SW480 (cell line): ENCODE data around the gene MAN1A2.
"Not testable (repeated sequence)": the region's sequence is repeated elsewhere in the genome, so short reads cannot be mapped to it uniquely, and the experiment has no call there.

ENCODE experiments used
- DNase-seq: peaks from one replicate; pipeline ENCODE4 v3.0.0-alpha.2; 2016; ENCODE audit warnings: low spot score

Gene MAN1A2

DNA sequence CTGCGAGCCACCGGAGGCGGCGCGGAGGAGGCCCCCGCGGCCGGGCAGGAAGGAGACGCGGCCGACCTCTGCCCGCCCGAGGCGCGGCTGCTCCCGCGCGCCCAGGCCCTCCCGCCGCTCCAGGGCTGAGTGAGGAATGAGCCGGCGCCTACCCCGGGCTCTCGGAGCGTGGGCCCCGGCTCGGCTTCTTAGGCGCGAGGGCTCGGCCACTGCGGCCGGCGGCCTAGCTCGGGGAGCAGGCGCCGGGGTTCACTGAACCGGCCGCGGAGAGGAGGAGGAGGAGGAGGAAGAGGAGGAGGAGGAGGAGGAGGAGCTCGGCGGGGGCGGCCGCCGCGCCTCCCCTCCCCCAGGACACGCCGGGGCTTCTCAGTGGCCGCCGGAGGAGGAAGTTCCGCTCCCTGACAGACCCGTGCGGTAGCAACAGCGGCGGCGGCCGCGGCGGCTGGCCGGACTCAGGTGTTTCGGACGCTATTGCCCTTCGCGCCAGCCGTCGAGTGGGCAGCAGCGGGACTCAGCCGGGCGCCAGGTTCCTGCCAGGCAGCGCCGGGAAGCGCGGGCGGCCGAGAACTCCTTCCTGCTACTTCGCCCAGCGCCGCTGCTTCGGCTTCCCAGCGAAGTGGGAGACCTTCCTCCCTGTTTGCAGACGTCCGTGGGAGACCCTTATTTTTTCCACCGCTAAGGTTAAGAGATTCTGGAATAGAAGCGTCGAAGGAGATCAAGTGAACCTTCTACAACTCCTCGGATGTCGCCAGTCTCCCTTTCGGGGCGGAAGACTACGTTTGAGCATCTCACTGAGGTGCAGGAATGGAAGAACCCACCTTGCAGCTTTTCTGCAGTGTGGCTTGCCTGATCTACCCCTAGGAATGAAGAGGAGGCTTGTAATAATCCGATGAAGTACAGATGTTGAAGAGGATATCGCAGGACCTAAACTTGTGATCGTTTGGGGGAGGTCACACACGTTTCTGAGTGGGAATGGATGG is at the start of gene MAN1A2:
Gene MAN1A2, plus strand, starts transcription at position 404 of the 980 bp plus-strand sequence. CDS start 735 bp downstream, outside the sequence.
- DNase-seq = peak; percentile 83

DNA sequence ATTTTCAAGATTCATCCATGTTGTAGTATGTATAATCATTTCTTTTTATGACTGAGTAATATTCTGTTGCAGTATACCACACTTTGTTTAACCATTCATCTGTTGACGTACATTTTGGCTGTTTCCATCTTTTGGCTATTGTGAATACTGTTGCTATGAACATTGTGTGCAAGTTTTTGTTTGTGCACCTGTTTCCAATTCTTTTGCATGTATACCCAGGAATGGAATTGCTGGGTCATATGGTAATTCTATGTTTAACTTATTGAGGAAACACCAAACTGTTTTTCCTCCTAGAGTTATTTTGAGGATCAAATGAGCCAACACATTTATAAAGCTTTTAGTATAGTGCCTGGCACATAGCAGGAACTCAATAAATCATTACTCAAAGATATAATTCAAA is 49.2 kb upstream of the MAN1A2 start:
- no peak for DNase-seq

DNA sequence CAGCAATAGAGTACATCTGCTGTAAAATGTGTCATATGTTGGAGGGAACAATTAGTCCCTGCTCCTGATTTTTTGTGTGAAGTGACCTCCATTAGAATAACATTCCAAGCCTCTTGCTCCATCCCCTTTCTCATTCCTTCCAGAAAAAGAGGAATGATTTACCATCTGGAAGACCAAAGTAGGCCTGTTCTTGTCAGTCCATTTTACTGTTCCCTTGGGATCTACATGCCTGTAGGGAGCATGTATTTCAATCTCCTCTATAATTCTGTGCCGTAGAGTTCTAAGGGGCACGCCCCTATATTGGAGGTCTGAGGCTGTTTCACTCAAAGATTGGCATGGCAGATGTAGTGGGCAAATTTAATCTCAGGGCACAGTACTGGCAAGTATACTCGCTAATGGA is 48.8 kb upstream of the MAN1A2 start:
- no peak for DNase-seq

- no peak for DNase-seq
These were observed 46.7 kb upstream of the MAN1A2 start for GRCh38 chr1:117320515-117320914.

- DNase-seq = no peak
These were observed 45.3 kb upstream of the MAN1A2 start for GRCh38 chr1:117321680-117322609.

DNA sequence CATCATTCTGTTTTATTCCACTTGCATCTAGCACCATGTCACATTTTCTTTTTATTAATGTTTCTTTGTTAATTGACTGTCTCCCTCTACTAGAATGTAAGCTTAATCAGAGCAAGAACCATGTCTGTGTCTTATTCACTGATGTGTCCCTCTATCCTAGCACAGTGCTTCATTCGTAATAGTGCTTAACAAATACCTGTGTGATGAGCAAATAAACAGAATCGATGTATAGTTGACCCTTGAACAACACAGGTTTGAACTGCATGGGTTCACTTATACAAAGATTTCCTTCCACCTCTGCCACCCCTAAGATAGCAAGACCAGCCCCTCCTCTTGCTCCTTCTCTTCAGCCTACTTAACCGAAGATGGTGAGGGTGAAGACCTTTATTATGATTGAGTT is 42.9 kb upstream of the MAN1A2 start:
- no peak for DNase-seq

- DNase-seq = not testable (repeated sequence)
These were observed 41.2 kb upstream of the MAN1A2 start for GRCh38 chr1:117326035-117326434.

GRCh38 chr1:117327011-117327410 is 40.2 kb upstream of the MAN1A2 start:
- no peak for DNase-seq

- no peak for DNase-seq
These were observed 31.7 kb upstream of the MAN1A2 start for GRCh38 chr1:117335376-117336086.

DNA sequence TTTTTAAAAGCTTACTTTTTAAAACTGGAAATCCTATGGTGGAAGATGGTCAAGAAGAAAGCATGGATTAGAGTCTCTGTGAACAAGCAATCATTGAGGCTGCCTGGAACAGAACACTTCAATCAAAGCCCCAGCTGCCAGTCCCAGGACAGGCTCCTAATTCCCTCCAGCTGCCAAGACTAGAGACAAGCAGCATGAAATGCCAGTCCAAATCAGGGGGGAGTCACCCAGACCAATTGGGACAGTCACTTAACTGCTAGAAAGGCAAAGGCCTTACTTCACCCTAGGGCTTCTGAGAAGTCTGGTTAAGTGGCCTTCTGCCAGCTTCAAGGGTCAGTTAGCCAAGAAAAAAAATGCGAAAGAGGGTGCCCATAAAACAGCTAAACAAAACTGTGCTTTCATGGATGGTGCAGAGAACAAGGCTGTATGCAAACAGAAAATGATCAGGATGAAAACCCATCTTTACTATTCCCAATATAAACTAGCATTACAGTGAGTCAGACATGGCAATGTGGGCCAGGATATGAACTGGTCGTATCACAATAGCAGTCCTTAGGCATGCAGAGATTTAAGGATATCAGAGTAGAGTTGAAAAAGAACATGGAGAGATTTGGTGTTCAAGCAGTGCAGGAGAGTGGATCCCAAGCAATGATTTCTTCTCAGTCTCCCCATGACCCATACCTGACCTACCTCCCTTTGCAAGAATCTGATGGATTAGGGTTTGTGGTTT is 31.0 kb upstream of the MAN1A2 start:
- no peak for DNase-seq

GRCh38 chr1:117339866-117340700 is 27.2 kb upstream of the MAN1A2 start:
- DNase-seq = peak; percentile 7

- DNase-seq = no peak
These were observed 26.1 kb upstream of the MAN1A2 start for GRCh38 chr1:117341123-117341522.

DNA sequence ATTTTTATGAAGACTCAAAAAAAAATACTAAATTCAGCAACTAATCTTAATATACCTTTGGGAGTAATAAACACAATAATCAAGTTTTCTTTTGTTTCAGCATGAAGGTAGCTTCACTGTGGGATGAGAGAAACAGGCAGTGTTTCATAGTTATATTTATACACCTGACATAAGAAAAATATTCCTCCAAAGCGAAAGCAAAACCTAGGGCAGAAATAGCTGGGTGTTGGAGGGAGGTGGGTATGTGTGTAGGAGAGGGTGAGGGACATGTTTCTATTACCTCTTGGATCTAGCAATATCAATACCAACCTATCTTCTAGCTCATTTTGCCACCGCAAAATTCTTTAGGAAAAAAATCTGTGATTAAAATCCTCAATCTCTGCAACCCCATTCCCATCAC is 24.9 kb upstream of the MAN1A2 start:
- no peak for DNase-seq

- no peak for DNase-seq
These were observed 20.9 kb upstream of the MAN1A2 start for GRCh38 chr1:117346206-117346928.

DNA sequence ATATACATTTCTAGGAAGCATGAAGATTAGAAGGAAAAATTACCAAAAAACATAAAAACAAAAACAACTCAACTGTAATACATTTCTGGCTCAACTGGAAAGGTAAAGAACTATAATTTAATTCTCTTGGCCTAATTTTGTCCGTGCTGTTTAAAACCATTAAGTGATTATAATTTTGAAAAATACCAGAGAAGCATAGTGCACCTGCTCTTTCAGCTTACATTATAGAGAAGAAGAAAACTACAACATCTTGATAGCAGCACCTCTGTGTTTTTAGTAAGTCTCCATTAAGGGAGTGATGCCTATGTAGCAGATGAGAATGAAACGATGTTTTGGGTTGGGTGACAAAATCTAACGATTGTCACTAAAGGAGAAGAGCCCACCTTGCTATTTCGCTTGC is 19.3 kb upstream of the MAN1A2 start:
- DNase-seq = no peak

GRCh38 chr1:117352695-117353094 is 14.6 kb upstream of the MAN1A2 start:
- DNase-seq = not testable (repeated sequence)

GRCh38 chr1:117357833-117358603 is 9.2 kb upstream of the MAN1A2 start:
- not testable (repeated sequence) for DNase-seq

DNA sequence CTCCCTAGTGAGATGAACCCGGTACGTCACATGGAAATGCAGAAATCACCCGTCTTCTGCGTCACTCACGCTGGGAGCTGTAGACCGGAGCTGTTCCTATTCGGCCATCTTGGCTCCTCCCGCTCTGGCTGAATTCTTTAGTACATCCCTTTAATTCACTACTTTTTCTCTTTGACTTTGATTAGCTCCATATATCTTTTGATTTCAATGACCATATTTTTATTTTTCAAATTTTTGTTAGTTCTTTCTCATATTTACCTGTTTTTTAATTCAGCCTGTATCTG is 8.7 kb upstream of the MAN1A2 start:
- DNase-seq = not testable (repeated sequence)
